Measurements from ENCODE around the gene PIK3C2G. TPM values are rescaled to one million over a fixed set of nuclear protein-coding genes. Genes with fewer than 3 reads are reported as not detected.

The PIK3C2G gene
- total and polyA plus RNA-seq, 2 of the 4 experiments (the other 2 are of a cell fraction), result not detected

DNA sequence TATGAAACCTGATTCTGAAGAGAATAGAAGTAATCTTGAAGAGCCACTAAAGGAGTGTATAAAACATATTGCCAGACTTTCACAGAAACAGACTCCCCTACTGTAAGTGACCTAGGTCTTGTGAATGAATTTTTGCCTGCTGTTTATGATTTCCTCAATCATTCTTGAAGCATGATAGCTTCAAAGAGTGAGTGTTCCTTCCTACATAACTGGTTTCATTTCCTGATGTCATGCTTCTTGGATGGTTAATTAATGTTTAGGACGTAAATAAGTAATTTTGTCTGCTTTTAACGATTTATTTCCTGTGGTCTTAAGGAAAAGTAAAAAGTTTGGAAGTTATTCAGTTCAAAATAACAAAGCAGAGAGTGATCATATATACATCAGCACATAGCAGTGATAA, 129.8 kb downstream of the PIK3C2G start:
- dilution Hi-C loops (cut with HindIII; ENCODE audit: low sequenced_read_pairs, unreplicated experiment) (no loop called here), intact Hi-C loops (cut with micrococcal nuclease) (no loop called here)

More for the DNA sequence above, 129.8 kb downstream of the PIK3C2G start:
- Histone ChIP-seq H4K5ac (ENCODE audit: low read depth, low read length) (no peak overlapping the region), H3K4ac (ENCODE audit: low read depth, low read length) (no peak overlapping the region), H3K27me3 (ENCODE audit: control insufficient read depth, insufficient read depth, low read length) (no peaks in the 10 kb centered on the region), H3K14ac (replicated peaks; ENCODE audit: low read depth, low read length) (no peak overlapping the region), H4K20me1 (ENCODE audit: insufficient read depth, low read length) (no peaks in the 10 kb centered on the region), H2BK20ac (ENCODE audit: low read depth, low read length) (no peak overlapping the region), H4K8ac (ENCODE audit: low read depth in 2 of 2, low read length in 2 of 2) (no peak overlapping the region), H2BK120ac (ENCODE audit: low read depth, low read length) (no peak overlapping the region), H2AK9ac (replicated peaks; ENCODE audit: low read depth, low read length, poor library complexity) (no peak overlapping the region), H2BK5ac (ENCODE audit: low read depth, low read length, poor library complexity, severe bottlenecking) (no peak overlapping the region), H3K23ac (ENCODE audit: low read depth, low read length) (no peak overlapping the region), H3K4me3 (ENCODE audit: insufficient read depth, low read depth, low read length) (no peak overlapping the region), H3K9ac (ENCODE audit: low read depth, low read length) (no peak overlapping the region), H3K18ac (ENCODE audit: low read depth, low read length) (no peak overlapping the region), H3K27ac (ENCODE audit: insufficient read depth, low read length) (no peak overlapping the region), H2AK5ac (ENCODE audit: low read depth, low read length) (no peak overlapping the region), H4K91ac (ENCODE audit: insufficient read depth, low read depth, low read length) (no peak overlapping the region), H2AFZ (replicated peaks; ENCODE audit: low read length, poor library complexity) (no peak overlapping the region), H3K4me1 (ENCODE audit: control insufficient read depth, insufficient read depth, low read length) (no peaks in the 10 kb centered on the region), H3K36me3 (ENCODE audit: control insufficient read depth, insufficient read depth, low read length) (no peaks in the 10 kb centered on the region), H3K56ac (ENCODE audit: extremely low read depth, insufficient read depth, low read length) (no peak overlapping the region), H3K9me3 (ENCODE audit: control insufficient read depth, insufficient read depth, low read length) (no peaks in the 10 kb centered on the region), H2BK15ac (ENCODE audit: low read depth, low read length) (no peak overlapping the region), H3K4me2 (ENCODE audit: low read depth, low read length) (no peak overlapping the region; the same call in 1 of the 2 replicates), H3K79me1 (ENCODE audit: low read depth in 1 of 2, low read length in 2 of 2) (no peaks in the 10 kb centered on the region), H3K9me1 (ENCODE audit: insufficient read depth, low read length) (no peaks in the 10 kb centered on the region)
- no CpG with 5 or more reads among the region's 2 CpGs for WGBS, 2 experiments (ENCODE audit: extremely low coverage in 2 of 2, insufficient read length in 1 of 2)
- ATAC-seq (ENCODE audit: low read depth) (no peak), DNase-seq (no peak)
- ChIA-PET CTCF (no interaction called here), POLR2A (ENCODE audit: unreplicated experiment) (no interaction called here)
- no TSS peak for BruUV-seq (replicated peaks)
- TF ChIP-seq CEBPB (IDR thresholded peaks at IDR 0.05; ENCODE audit: low read depth, low read length) (no peak), CHD1 (IDR thresholded peaks at IDR 0.05; ENCODE audit: low read depth, low read length) (no peak), SMC3 (IDR thresholded peaks at IDR 0.05; ENCODE audit: low read depth, low read length) (no peak), RAD21 (IDR thresholded peaks at IDR 0.05; ENCODE audit: low read length) (no peak), BHLHE40 (IDR thresholded peaks at IDR 0.05; ENCODE audit: low read depth, low read length) (no peak), MXI1 (IDR thresholded peaks at IDR 0.05; ENCODE audit: borderline replicate concordance, low read depth, low read length) (no peak), RCOR1 (IDR thresholded peaks at IDR 0.05; ENCODE audit: insufficient replicate concordance, low read length) (no peak), MAFK (IDR thresholded peaks at IDR 0.05; ENCODE audit: low read depth, low read length) (no peak), NFE2L2 (IDR thresholded peaks at IDR 0.05; ENCODE audit: low read depth, low read length) (no peak), FOS (IDR thresholded peaks at IDR 0.05; ENCODE audit: low read depth, low read length) (no peak), RFX5 (IDR thresholded peaks at IDR 0.05; ENCODE audit: low read depth, low read length) (no peak), POLR2A (IDR thresholded peaks at IDR 0.05; ENCODE audit: low read depth, low read length) (no peak), MAZ (IDR thresholded peaks at IDR 0.05; ENCODE audit: borderline replicate concordance, low read depth, low read length) (no peak)
- TF ChIP-seq, protein P1, sequence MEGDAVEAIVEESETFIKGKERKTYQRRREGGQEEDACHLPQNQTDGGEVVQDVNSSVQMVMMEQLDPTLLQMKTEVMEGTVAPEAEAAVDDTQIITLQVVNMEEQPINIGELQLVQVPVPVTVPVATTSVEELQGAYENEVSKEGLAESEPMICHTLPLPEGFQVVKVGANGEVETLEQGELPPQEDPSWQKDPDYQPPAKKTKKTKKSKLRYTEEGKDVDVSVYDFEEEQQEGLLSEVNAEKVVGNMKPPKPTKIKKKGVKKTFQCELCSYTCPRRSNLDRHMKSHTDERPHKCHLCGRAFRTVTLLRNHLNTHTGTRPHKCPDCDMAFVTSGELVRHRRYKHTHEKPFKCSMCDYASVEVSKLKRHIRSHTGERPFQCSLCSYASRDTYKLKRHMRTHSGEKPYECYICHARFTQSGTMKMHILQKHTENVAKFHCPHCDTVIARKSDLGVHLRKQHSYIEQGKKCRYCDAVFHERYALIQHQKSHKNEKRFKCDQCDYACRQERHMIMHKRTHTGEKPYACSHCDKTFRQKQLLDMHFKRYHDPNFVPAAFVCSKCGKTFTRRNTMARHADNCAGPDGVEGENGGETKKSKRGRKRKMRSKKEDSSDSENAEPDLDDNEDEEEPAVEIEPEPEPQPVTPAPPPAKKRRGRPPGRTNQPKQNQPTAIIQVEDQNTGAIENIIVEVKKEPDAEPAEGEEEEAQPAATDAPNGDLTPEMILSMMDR (conservative IDR thresholded peaks at IDR 0.05; ENCODE audit: low read depth, low read length), result no peak
- TF ChIP-seq, protein P2, sequence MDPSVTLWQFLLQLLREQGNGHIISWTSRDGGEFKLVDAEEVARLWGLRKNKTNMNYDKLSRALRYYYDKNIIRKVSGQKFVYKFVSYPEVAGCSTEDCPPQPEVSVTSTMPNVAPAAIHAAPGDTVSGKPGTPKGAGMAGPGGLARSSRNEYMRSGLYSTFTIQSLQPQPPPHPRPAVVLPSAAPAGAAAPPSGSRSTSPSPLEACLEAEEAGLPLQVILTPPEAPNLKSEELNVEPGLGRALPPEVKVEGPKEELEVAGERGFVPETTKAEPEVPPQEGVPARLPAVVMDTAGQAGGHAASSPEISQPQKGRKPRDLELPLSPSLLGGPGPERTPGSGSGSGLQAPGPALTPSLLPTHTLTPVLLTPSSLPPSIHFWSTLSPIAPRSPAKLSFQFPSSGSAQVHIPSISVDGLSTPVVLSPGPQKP (IDR thresholded peaks at IDR 0.05; ENCODE audit: borderline replicate concordance, low read depth, low read length), result no peak
- TF ChIP-seq, protein P3, sequence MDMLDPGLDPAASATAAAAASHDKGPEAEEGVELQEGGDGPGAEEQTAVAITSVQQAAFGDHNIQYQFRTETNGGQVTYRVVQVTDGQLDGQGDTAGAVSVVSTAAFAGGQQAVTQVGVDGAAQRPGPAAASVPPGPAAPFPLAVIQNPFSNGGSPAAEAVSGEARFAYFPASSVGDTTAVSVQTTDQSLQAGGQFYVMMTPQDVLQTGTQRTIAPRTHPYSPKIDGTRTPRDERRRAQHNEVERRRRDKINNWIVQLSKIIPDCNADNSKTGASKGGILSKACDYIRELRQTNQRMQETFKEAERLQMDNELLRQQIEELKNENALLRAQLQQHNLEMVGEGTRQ (IDR thresholded peaks at IDR 0.05; ENCODE audit: low read depth, low read length), result no peak
- in situ Hi-C loops (cut with MboI; ENCODE audit: low sequenced_read_pairs), result no loop called here

Measured in IMR-90 (cell line).